Measurements from ENCODE around the gene MEOX1.
"Not testable (repeated sequence)": the region's sequence is repeated elsewhere in the genome, so short reads cannot be mapped to it uniquely, and the experiment has no call there.

MEOX1 gene

GRCh38 chr17:43691317-43691693 is 29.6 kb upstream of the MEOX1 start:
- no peak overlapping the region for H3K4me3 ChIP-seq (ENCODE audit: low read length)
- TF ChIP-seq ZNF274 (IDR thresholded peaks at IDR 0.05; ENCODE audit: low read depth, low read length), result no peak

- TF ChIP-seq ZNF274 (IDR thresholded peaks at IDR 0.05; ENCODE audit: low read depth, low read length), result no peak
- no peak overlapping the region for H3K4me3 ChIP-seq (ENCODE audit: low read length)
These were observed 29.0 kb upstream of the MEOX1 start for GRCh38 chr17:43690624-43691316.

GRCh38 chr17:43689814-43690213 is 28.1 kb upstream of the MEOX1 start:
- TF ChIP-seq ZNF274 (IDR thresholded peaks at IDR 0.05; ENCODE audit: low read depth, low read length), result no peak
- H3K4me3 ChIP-seq (ENCODE audit: low read length), result no peak overlapping the region

GRCh38 chr17:43689131-43689530 is 27.4 kb upstream of the MEOX1 start:
- H3K4me3 ChIP-seq (ENCODE audit: low read length), result no peak overlapping the region
- no peak for TF ChIP-seq ZNF274 (IDR thresholded peaks at IDR 0.05; ENCODE audit: low read depth, low read length)

GRCh38 chr17:43686957-43687356 is 25.2 kb upstream of the MEOX1 start:
- not testable (repeated sequence) for H3K4me3 ChIP-seq (ENCODE audit: low read length)

GRCh38 chr17:43683928-43684653 is 22.4 kb upstream of the MEOX1 start:
- no peak for TF ChIP-seq ZNF274 (IDR thresholded peaks at IDR 0.05; ENCODE audit: low read depth, low read length)
- no peak overlapping the region for H3K4me3 ChIP-seq (ENCODE audit: low read length)

- no peak overlapping the region for H3K4me3 ChIP-seq (ENCODE audit: low read length)
- TF ChIP-seq ZNF274 (IDR thresholded peaks at IDR 0.05; ENCODE audit: low read depth, low read length), result no peak
These were observed 18.7 kb upstream of the MEOX1 start for GRCh38 chr17:43680461-43680860.

GRCh38 chr17:43679911-43680310 is 18.2 kb upstream of the MEOX1 start:
- no peak overlapping the region for H3K4me3 ChIP-seq (ENCODE audit: low read length)
- TF ChIP-seq ZNF274 (IDR thresholded peaks at IDR 0.05; ENCODE audit: low read depth, low read length), result no peak

- no peak for TF ChIP-seq ZNF274 (IDR thresholded peaks at IDR 0.05; ENCODE audit: low read depth, low read length)
- no peak overlapping the region for H3K4me3 ChIP-seq (ENCODE audit: low read length)
These were observed 17.7 kb upstream of the MEOX1 start for GRCh38 chr17:43679401-43679800.

- TF ChIP-seq ZNF274 (IDR thresholded peaks at IDR 0.05; ENCODE audit: low read depth, low read length), result no peak
- no peak overlapping the region for H3K4me3 ChIP-seq (ENCODE audit: low read length)
These were observed 14.7 kb upstream of the MEOX1 start for GRCh38 chr17:43676471-43676870.

GRCh38 chr17:43674394-43674793 is 12.7 kb upstream of the MEOX1 start:
- TF ChIP-seq ZNF274 (IDR thresholded peaks at IDR 0.05; ENCODE audit: low read depth, low read length), result no peak
- H3K4me3 ChIP-seq (ENCODE audit: low read length), result no peak overlapping the region

- no peak overlapping the region for H3K4me3 ChIP-seq (ENCODE audit: low read length)
- no peak for TF ChIP-seq ZNF274 (IDR thresholded peaks at IDR 0.05; ENCODE audit: low read depth, low read length)
These were observed 12.0 kb upstream of the MEOX1 start for GRCh38 chr17:43673516-43674323.

GRCh38 chr17:43671755-43672519 is 10.2 kb upstream of the MEOX1 start:
- no peak for TF ChIP-seq ZNF274 (IDR thresholded peaks at IDR 0.05; ENCODE audit: low read depth, low read length)
- H3K4me3 ChIP-seq (ENCODE audit: low read length), result no peak overlapping the region

GRCh38 chr17:43671031-43671692 is 9.4 kb upstream of the MEOX1 start:
- no peak for TF ChIP-seq ZNF274 (IDR thresholded peaks at IDR 0.05; ENCODE audit: low read depth, low read length)
- H3K4me3 ChIP-seq (ENCODE audit: low read length), result no peak overlapping the region
